Stromal cell of bone marrow (primary cell): Measurements from ENCODE around the gene NBPF9.
"Not testable (repeated sequence)": the region's sequence is repeated elsewhere in the genome, so short reads cannot be mapped to it uniquely, and the experiment has no call there.

Experiments
- DNase-seq: peaks from one replicate; pipeline ENCODE4 v3.0.0-alpha.2; 2012; ENCODE audit warnings: low read depth

The NBPF9 gene

GRCh38 chr1:149015522-149015921, 87.8 kb downstream of the NBPF9 start:
- DNase-seq: not testable (repeated sequence)

DNA sequence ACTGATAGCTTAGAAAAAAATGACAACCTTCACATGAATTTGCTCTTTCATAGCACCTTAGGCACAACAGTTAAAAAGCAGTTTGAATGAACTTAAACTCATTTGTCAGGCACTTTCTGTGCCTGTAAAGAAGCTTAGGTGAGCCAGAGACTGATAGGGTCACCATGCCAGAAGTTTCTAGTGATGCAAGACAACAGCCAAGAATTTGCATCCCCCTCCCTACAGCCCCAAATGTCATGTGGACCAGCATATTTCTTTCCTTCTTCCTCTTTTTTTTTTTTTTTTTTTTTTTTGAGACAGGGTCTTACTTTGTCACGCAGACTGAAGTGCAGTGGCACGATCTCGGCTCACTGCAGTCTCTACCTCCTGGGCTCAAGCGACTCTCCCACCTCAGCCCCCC, 89.8 kb downstream of the NBPF9 start:
- DNase-seq: not testable (repeated sequence)

- not testable (repeated sequence) for DNase-seq
These were observed 90.8 kb downstream of the NBPF9 start for GRCh38 chr1:149012599-149012998.

- not testable (repeated sequence) for DNase-seq
These were observed 93.6 kb downstream of the NBPF9 start for GRCh38 chr1:149009761-149010160.

- DNase-seq: not testable (repeated sequence)
These were observed 94.6 kb downstream of the NBPF9 start for GRCh38 chr1:149008769-149009168.

DNA sequence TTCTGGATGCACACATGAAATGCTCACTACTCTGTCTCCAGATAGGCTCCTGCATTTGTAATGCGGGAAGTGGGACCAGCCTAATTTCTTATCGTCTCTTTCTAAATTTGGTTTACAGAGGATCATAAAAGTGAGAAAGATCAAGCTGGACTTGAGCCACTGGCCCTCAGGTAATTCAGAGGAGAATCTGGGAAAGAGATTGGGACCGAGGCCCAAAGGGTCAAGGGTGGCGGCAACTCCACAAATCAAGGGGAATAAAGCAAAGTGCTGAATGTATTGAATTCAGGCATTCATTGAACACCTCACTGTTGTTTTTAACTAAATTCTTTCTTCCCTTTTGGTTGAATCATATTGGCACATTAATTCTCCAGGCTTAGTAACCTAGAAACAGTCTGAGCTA, 95.0 kb downstream of the NBPF9 start:
- not testable (repeated sequence) for DNase-seq
